Gastroesophageal sphincter (tissue), 4 donors: ENCODE measurements around the gene ELOB. TPM values are rescaled to one million over a fixed set of nuclear protein-coding genes. Genes with fewer than 3 reads are reported as not detected.

Experiments
- ATAC-seq: fragments of 150-250 bp; one replicate; pipeline ENCODE4 v1.9.1; 2016; ENCODE audit warnings: mild to moderate bottlenecking, moderate library complexity
- H3K27ac ChIP-seq, 4 donors: fragments of 200-600 bp; sonication (generic) in 3 of 4; 1 replicate in 3 of 4; 2 replicates in 1 of 4; pipeline ENCODE4 v1.5.1; 2016 to 2019
- H3K27me3 ChIP-seq: fragments of 200-600 bp; sonication (generic); one replicate; pipeline ENCODE4 v1.5.1; 2019
- H3K36me3 ChIP-seq, 2 donors: fragments of 200-600 bp; sonication (generic); one replicate each; pipeline ENCODE4 v1.5.1; 2019; ENCODE audit warnings: control low read depth in 1 of 2
- H3K4me1 ChIP-seq, 3 donors: fragments of 200-600 bp; sonication (generic); 1 replicate in 2 of 3; 2 replicates in 1 of 3; pipeline ENCODE4 v1.5.1; 2016 to 2019; ENCODE audit warnings: control low read depth in 2 of 3
- H3K4me3 ChIP-seq, 2 donors: fragments of 200-600 bp; sonication (generic); one replicate each; pipeline ENCODE4 v1.5.1; 2019; ENCODE audit warnings: mild to moderate bottlenecking in 1 of 2, moderate library complexity in 1 of 2
- H3K9me3 ChIP-seq, 3 donors: fragments of 200-600 bp; sonication (generic); one replicate each; pipeline ENCODE4 v1.5.1; 2017 to 2019; ENCODE audit warnings: control low read depth in 2 of 3
- EP300 ChIP-seq: sonication (generic); formaldehyde crosslinking; IDR thresholded peaks from one replicate; pipeline ENCODE4 v1.6.1; 2017; ENCODE audit warnings: antibody characterized with exemption, mild to moderate bottlenecking
- POLR2A ChIP-seq, 2 donors: fragments of 450-650 bp; IDR thresholded peaks; one replicate each; pipeline ENCODE4 v1.6.1; 2017; ENCODE audit warnings: antibody characterized with exemption in 2 of 2, mild to moderate bottlenecking in 2 of 2, moderate library complexity in 1 of 2
- POLR2AphosphoS5 ChIP-seq: sonication (generic); formaldehyde crosslinking; IDR thresholded peaks from one replicate; pipeline ENCODE4 v1.6.1; 2017; ENCODE audit warnings: antibody characterized with exemption
- WGBS, 2 donors: methylation state at CpG; one replicate each; pipeline ENCODE4 v1.1.5; 2018; ENCODE audit warnings: low coverage in 1 of 2; 5-methylcytosine and 5-hydroxymethylcytosine counted together
- total RNA-seq, 4 donors: library from RNA; depleted of rRNA; stranded (reverse); fragments of >200 nt; gene quantifications; one replicate each; pipeline ENCODE4 v1.1.0, GENCODE V29; 2016
- TF ChIP-seq, protein P1 (sequence below), 4 experiments: fragments of 200-600 bp in 2 of 4; fragments of 450-650 bp in 2 of 4; sonication (generic) in 1 of 4; IDR thresholded peaks; one replicate each; pipeline ENCODE4 v1.5.1; 2017 to 2019; ENCODE audit warnings: antibody characterized with exemption in 4 of 4, mild to moderate bottlenecking in 2 of 4, moderate library complexity in 2 of 4

The ELOB gene
- total RNA-seq, 4 donors from 2014 or later = 216 to 269 (median 251) TPM

GRCh38 chr16:2745116-2745890, 31.8 kb downstream of the ELOB start:
- no peaks in the 10 kb centered on the region for H3K4me1 ChIP-seq
- no peak for TF ChIP-seq EP300
- no peak for TF ChIP-seq POLR2A (IDR thresholded peaks at IDR 0.05)
- TF ChIP-seq POLR2AphosphoS5 = no peak
- TF ChIP-seq, protein P1, sequence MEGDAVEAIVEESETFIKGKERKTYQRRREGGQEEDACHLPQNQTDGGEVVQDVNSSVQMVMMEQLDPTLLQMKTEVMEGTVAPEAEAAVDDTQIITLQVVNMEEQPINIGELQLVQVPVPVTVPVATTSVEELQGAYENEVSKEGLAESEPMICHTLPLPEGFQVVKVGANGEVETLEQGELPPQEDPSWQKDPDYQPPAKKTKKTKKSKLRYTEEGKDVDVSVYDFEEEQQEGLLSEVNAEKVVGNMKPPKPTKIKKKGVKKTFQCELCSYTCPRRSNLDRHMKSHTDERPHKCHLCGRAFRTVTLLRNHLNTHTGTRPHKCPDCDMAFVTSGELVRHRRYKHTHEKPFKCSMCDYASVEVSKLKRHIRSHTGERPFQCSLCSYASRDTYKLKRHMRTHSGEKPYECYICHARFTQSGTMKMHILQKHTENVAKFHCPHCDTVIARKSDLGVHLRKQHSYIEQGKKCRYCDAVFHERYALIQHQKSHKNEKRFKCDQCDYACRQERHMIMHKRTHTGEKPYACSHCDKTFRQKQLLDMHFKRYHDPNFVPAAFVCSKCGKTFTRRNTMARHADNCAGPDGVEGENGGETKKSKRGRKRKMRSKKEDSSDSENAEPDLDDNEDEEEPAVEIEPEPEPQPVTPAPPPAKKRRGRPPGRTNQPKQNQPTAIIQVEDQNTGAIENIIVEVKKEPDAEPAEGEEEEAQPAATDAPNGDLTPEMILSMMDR (IDR thresholded peaks at IDR 0.05) = no peak
- H3K9me3 ChIP-seq = no peaks in the 10 kb centered on the region
- H3K27me3 ChIP-seq = peaks cover 19% of the 10 kb centered on the region
- 60 to 63% methylated on average over 9 to 10 of the region's 15 CpGs for WGBS, 2 donors
- H3K4me3 ChIP-seq = no peak overlapping the region
- H3K36me3 ChIP-seq = no peaks in the 10 kb centered on the region
- H3K27ac ChIP-seq = no peak overlapping the region
- no peak for ATAC-seq

GRCh38 chr16:2744711-2745110, 32.4 kb downstream of the ELOB start:
- no peak for TF ChIP-seq POLR2A (IDR thresholded peaks at IDR 0.05)
- TF ChIP-seq, protein P1 (IDR thresholded peaks at IDR 0.05) = no peak
- no peak for TF ChIP-seq POLR2AphosphoS5
- TF ChIP-seq EP300 = no peak

GRCh38 chr16:2743007-2743810, 33.9 kb downstream of the ELOB start:
- no peaks in the 10 kb centered on the region for H3K9me3 ChIP-seq
- H3K4me1 ChIP-seq = no peaks in the 10 kb centered on the region
- TF ChIP-seq POLR2AphosphoS5 (no peak), EP300 (no peak), POLR2A (IDR thresholded peaks at IDR 0.05) (no peak)
- TF ChIP-seq, protein P1 (IDR thresholded peaks at IDR 0.05) = no peak
- H3K4me3 ChIP-seq = no peak overlapping the region
- H3K27me3 ChIP-seq = peaks cover 40% of the 10 kb centered on the region
- no peak for ATAC-seq
- H3K36me3 ChIP-seq = no peaks in the 10 kb centered on the region
- 70 to 100% methylated on average over 2 to 4 of the region's 19 CpGs for WGBS, 2 donors
- no peak overlapping the region for H3K27ac ChIP-seq

More at GRCh38 chr16:2744711-2745110, 32.4 kb downstream of the ELOB start:
- Histone ChIP-seq H3K4me3 (no peak overlapping the region), H3K4me1 (no peaks in the 10 kb centered on the region), H3K27me3 (peaks cover 25% of the 10 kb centered on the region), H3K36me3 (no peaks in the 10 kb centered on the region), H3K27ac (no peak overlapping the region), H3K9me3 (no peaks in the 10 kb centered on the region)
- no peak for ATAC-seq
- WGBS, 2 donors = 89 to 100% methylated on average over 2 to 6 of the region's 6 CpGs

DNA sequence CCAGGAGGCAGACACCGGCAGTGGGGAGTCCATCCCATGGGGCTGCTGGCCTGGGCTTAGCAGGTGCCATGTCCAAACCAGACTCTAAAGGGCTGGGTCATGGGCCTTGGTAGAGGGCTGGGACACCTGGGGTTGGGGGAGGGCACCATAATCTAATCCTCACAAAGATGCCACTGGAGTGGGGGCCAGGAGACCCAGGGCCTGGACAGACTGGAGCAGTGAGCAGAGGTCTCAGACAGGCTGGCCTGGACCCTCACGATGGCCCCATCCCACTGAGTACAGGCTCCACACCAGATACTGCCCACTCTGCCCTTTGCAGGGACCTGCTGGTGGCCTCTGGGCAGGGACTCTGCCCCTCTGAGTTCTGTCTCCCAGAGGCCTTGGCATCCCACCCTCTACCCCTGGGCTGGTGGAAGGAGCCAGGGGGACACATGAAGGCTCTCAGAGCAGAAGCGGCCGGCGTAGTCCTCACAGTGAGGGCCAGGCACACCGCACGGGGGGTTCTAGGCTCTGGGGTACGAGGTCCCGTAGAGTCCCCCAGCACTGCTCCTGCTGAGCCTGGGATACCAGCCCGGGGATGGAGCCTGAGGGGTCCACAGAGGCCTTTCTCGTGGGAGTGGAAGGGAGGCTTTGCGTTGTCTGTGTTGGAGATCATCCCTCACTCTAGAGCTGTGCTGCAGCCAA, 34.6 kb downstream of the ELOB start:
- Histone ChIP-seq H3K27me3 (peaks cover 47% of the 10 kb centered on the region), H3K9me3 (no peaks in the 10 kb centered on the region), H3K4me3 (no peak overlapping the region), H3K36me3 (no peaks in the 10 kb centered on the region), H3K4me1 (no peaks in the 10 kb centered on the region), H3K27ac (no peak overlapping the region)
- no peak for ATAC-seq
- no CpG with 5 or more reads among the region's 12 CpGs for WGBS, 2 donors
- TF ChIP-seq POLR2A (IDR thresholded peaks at IDR 0.05) (no peak), EP300 (no peak), POLR2AphosphoS5 (no peak)
- TF ChIP-seq, protein P1 (IDR thresholded peaks at IDR 0.05) = no peak
